GM23248 (cell line): ENCODE data around the gene AKAP6. TPM values are rescaled to one million over a fixed set of nuclear protein-coding genes. Genes with fewer than 3 reads are reported as not detected.

Experiments used
- DNase-seq: peaks from one replicate; pipeline ENCODE4 v3.0.0-alpha.2; 2015
- H2AFZ ChIP-seq: fragments of 200-600 bp; sonication (generic); 2 replicates; pipeline ENCODE4 v1.6.1; 2016; ENCODE audit warnings: antibody characterized with exemption
- H3F3A ChIP-seq: fragments of 200-600 bp; sonication (generic); 2 replicates; pipeline ENCODE4 v1.6.1; 2016; ENCODE audit warnings: mild to moderate bottlenecking, antibody characterized with exemption, mixed run types; ENCODE audit not compliant: insufficient read depth
- H3K27ac ChIP-seq: fragments of 200-600 bp; sonication (generic); 2 replicates; pipeline ENCODE4 v1.5.1; 2016; ENCODE audit warnings: mild to moderate bottlenecking
- H3K27me3 ChIP-seq: fragments of 200-600 bp; sonication (generic); replicated peaks from 2 replicates; pipeline ENCODE4 v1.6.1; 2016; ENCODE audit warnings: mild to moderate bottlenecking; ENCODE audit not compliant: insufficient read depth
- H3K36me3 ChIP-seq: fragments of 200-600 bp; sonication (generic); 2 replicates; pipeline ENCODE4 v1.6.1; 2016; ENCODE audit warnings: low read depth, mild to moderate bottlenecking
- H3K4me1 ChIP-seq: fragments of 200-600 bp; sonication (generic); 2 replicates; pipeline ENCODE4 v1.6.1; 2016; ENCODE audit warnings: mild to moderate bottlenecking; ENCODE audit not compliant: insufficient read depth
- H3K4me2 ChIP-seq: fragments of 200-600 bp; sonication (generic); one replicate; pipeline ENCODE4 v1.6.1; 2016; ENCODE audit warnings: mild to moderate bottlenecking; ENCODE audit not compliant: unreplicated experiment
- H3K4me3 ChIP-seq: fragments of 200-600 bp; sonication (generic); 2 replicates; pipeline ENCODE4 v1.5.1; 2016; ENCODE audit warnings: mild to moderate bottlenecking
- H3K79me2 ChIP-seq: fragments of 200-600 bp; sonication (generic); 2 replicates; pipeline ENCODE4 v1.6.1; 2016; ENCODE audit warnings: mild to moderate bottlenecking; ENCODE audit not compliant: insufficient read depth
- H3K9ac ChIP-seq: fragments of 200-600 bp; sonication (generic); 2 replicates; pipeline ENCODE4 v1.6.1; 2016; ENCODE audit warnings: mild to moderate bottlenecking
- H3K9me2 ChIP-seq: fragments of 200-600 bp; sonication (generic); 2 replicates; pipeline ENCODE4 v1.6.1; 2016; ENCODE audit warnings: mixed run types, mild to moderate bottlenecking, moderate library complexity; ENCODE audit not compliant: insufficient read depth
- H3K9me3 ChIP-seq: fragments of 200-600 bp; sonication (generic); one replicate; pipeline ENCODE4 v1.6.1; 2017; ENCODE audit warnings: low read depth
- H4K20me1 ChIP-seq: fragments of 200-600 bp; sonication (generic); 2 replicates; pipeline ENCODE4 v1.6.0; 2016; ENCODE audit not compliant: insufficient read depth
- EZH2 ChIP-seq: fragments of 200-600 bp; sonication (generic); IDR thresholded peaks from 2 replicates; pipeline ENCODE4 v1.6.1; 2018; ENCODE audit warnings: antibody characterized with exemption, mild to moderate bottlenecking; ENCODE audit not compliant: insufficient read depth, poor library complexity, severe bottlenecking
- EZH2phosphoT487 ChIP-seq: fragments of 200-600 bp; sonication (generic); IDR thresholded peaks from 2 replicates; pipeline ENCODE4 v1.6.1; 2018; ENCODE audit warnings: antibody characterized with exemption, moderate library complexity, mild to moderate bottlenecking, low read depth; ENCODE audit not compliant: insufficient read depth
- WGBS, 2 experiments: methylation state at CpG; one replicate each; pipeline ENCODE4 v1.1.6; 2015 to 2017; ENCODE audit warnings: low lambda C conversion rate in 2 of 2, low coverage in 1 of 2; ENCODE audit errors: missing lambda C conversion rate in 2 of 2; 5-methylcytosine and 5-hydroxymethylcytosine counted together
- in situ Hi-C: fragments of 300-500 bp; cut with MboI; formaldehyde crosslinking; loops from 2 replicates; pipeline ENCODE4 v1.15.0; 2020
- polyA plus RNA-seq: library from polyadenylated mRNA; unstranded; fragments of >200 nt; fragmentation: Nextera tagmentation; extraction: Ambion mirVana; gene quantifications from 2 replicates; pipeline ENCODE4 v1.2.1, GENCODE V29; 2016
- total RNA-seq: library from RNA; depleted of rRNA; stranded (reverse); fragments of >200 nt; shearing (Covaris generic); gene quantifications from 2 replicates; pipeline ENCODE4 v1.2.3, GENCODE V29; 2014

Gene AKAP6
- total and polyA plus RNA-seq, 2 experiments from 2014 or later, result 4.8 to 19.1 TPM

DNA sequence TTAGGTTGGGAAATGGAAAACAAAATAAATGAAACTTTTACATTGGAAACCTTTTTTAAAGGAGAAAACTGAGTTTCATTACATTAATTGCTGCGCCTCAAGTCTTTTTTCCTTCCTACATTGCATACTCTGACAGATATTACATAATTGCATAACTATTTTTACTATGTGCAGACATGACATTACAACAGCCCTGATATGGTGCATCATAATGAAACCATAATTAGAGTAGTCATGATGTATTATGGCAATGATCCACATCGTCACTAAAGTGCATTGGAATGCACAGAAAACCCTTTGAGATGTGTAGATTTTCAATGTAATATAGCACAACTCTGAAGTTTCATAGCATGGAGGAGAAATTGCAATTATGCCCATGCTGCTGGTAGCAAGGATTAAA lies 391.8 kb downstream of the AKAP6 start:
- in situ Hi-C loops, result loop anchor here (25.0 kb wide), 1 partner anchor 1066 kb away; no protein-coding TSS in a partner anchor
- Histone ChIP-seq H3K27me3 (no peaks in the 10 kb centered on the region), H4K20me1 (no peaks in the 10 kb centered on the region), H3K4me2 (no peak overlapping the region), H3K9ac (no peak overlapping the region), H3K4me1 (peaks cover 27% of the 10 kb centered on the region), H3K27ac (no peak overlapping the region), H3K79me2 (no peaks in the 10 kb centered on the region), H3K9me3 (no peaks in the 10 kb centered on the region), H3K4me3 (no peak overlapping the region), H2AFZ (no peak overlapping the region), H3K9me2 (no peaks in the 10 kb centered on the region), H3F3A (peaks cover 13% of the 10 kb centered on the region; the same call in 1 of the 2 replicates), H3K36me3 (no peaks in the 10 kb centered on the region)
- TF ChIP-seq EZH2phosphoT487, result no peak
- TF ChIP-seq EZH2, result no peak
- DNase-seq, result peak; percentile 61
- 67% methylated on average over 2 of the region's 2 CpGs for WGBS, 2 experiments

GRCh38 chr14:32722631-32723183 lies 393.6 kb downstream of the AKAP6 start:
- H3K4me2 ChIP-seq, result no peak overlapping the region
- H3F3A ChIP-seq, result peaks cover 13% of the 10 kb centered on the region; the same call in 1 of the 2 replicates
- H3K4me3 ChIP-seq, result no peak overlapping the region
- H3K27ac ChIP-seq, result no peak overlapping the region
- H3K79me2 ChIP-seq, result no peaks in the 10 kb centered on the region
- no peak overlapping the region for H3K9ac ChIP-seq
- no peaks in the 10 kb centered on the region for H3K9me2 ChIP-seq
- no peak for TF ChIP-seq EZH2phosphoT487
- TF ChIP-seq EZH2, result no peak
- no peaks in the 10 kb centered on the region for H3K27me3 ChIP-seq
- DNase-seq, result no peak
- 94% methylated on average over 10 of the region's 10 CpGs for WGBS, 2 experiments
- in situ Hi-C loops, result loop anchor here (25.0 kb wide), 1 partner anchor 1065 kb away; no protein-coding TSS in a partner anchor
- peaks cover 31% of the 10 kb centered on the region for H3K4me1 ChIP-seq
- no peaks in the 10 kb centered on the region for H3K36me3 ChIP-seq
- no peak overlapping the region for H2AFZ ChIP-seq
- no peaks in the 10 kb centered on the region for H4K20me1 ChIP-seq
- H3K9me3 ChIP-seq, result no peaks in the 10 kb centered on the region

DNA sequence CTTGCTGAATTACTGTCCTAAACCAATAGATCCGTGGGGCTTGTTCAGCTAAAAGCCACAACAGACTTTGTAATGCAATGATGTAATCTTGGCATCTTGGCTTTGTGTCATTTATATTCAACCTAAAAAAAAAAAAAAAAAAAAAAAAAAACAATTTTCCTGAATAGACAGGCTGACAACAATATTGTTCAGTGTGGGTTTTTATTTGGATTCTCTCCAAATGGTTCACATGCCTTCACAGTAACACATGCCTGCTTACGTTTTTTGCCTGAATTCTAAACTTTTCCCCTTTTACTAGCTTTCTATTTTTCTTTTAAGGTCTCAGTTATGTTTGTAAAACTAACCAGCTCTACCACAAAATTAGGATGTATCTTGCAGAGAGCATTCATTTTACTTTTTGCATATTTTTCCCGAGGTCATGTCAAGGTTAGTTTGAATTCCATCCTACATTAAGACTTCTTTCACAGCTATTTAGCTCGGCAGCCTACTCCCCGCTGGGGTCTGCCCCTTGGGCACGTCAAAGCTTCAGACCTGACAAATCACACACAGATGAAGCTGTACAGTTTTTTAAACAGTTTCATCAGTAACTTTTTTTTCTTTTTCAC lies 395.9 kb downstream of the AKAP6 start:
- Histone ChIP-seq H3K36me3 (no peaks in the 10 kb centered on the region), H4K20me1 (no peaks in the 10 kb centered on the region), H3K4me3 (peak overlapping the region; percentile 69), H3K79me2 (no peaks in the 10 kb centered on the region), H3K9me2 (no peaks in the 10 kb centered on the region), H3K4me2 (peak overlapping the region; percentile 86), H3F3A (peaks cover 13% of the 10 kb centered on the region; the same call in 1 of the 2 replicates), H3K27ac (peak overlapping the region; percentile 59), H3K4me1 (peaks cover 31% of the 10 kb centered on the region), H3K27me3 (no peaks in the 10 kb centered on the region), H2AFZ (peak overlapping the region; percentile 78), H3K9ac (peak overlapping the region; percentile 59), H3K9me3 (no peaks in the 10 kb centered on the region)
- in situ Hi-C loops, result loop anchor here (25.0 kb wide), 1 partner anchor 1062 kb away; no protein-coding TSS in a partner anchor
- peak; percentile 81 for DNase-seq
- TF ChIP-seq EZH2 (no peak), EZH2phosphoT487 (no peak)
- 2 to 4% methylated on average over 6 of the region's 6 CpGs for WGBS, 2 experiments

DNA sequence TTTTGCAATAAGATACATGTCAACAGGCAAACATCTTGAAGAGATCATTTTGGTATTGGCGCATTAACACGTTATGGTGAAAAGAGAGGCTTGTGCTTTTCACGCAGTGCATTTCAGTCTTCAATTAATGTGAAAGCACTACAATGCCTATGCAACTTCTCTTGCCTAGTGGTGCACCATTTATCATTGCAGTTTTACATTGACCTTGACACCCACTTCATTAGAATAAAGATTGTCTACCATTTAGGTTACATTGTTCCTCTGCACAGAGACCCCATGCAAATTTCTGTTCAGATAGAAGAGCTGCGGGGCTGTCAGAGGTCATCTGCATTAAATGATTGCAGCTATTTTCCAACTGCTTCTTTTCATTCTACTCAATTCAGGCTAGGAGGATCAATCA lies 397.4 kb downstream of the AKAP6 start:
- Histone ChIP-seq H3K9ac (no peak overlapping the region), H3K9me3 (no peaks in the 10 kb centered on the region), H3K4me3 (no peak overlapping the region), H3F3A (peaks cover 13% of the 10 kb centered on the region; the same call in 1 of the 2 replicates), H3K27me3 (no peaks in the 10 kb centered on the region), H2AFZ (peak overlapping the region; percentile 78; the same call in 1 of the 2 replicates), H3K9me2 (no peaks in the 10 kb centered on the region), H3K4me1 (peaks cover 20% of the 10 kb centered on the region), H4K20me1 (no peaks in the 10 kb centered on the region), H3K27ac (no peak overlapping the region), H3K36me3 (no peaks in the 10 kb centered on the region), H3K4me2 (no peak overlapping the region), H3K79me2 (no peaks in the 10 kb centered on the region)
- 61 to 71% methylated on average over 4 of the region's 4 CpGs for WGBS, 2 experiments
- in situ Hi-C loops, result no loop called here
- no peak for DNase-seq
- TF ChIP-seq EZH2, result no peak
- no peak for TF ChIP-seq EZH2phosphoT487
